B cell (primary cell): ENCODE data around the gene UCKL1. TPM values are rescaled to one million over a fixed set of nuclear protein-coding genes. Genes with fewer than 3 reads are reported as not detected.

Experiments
- ATAC-seq: fragments of 200-7000 bp; cut with Tn5 transposase; one replicate; pipeline ENCODE4 v1.10.0; 2021; ENCODE audit warnings: low read depth, mild to moderate bottlenecking, moderate number of reproducible peaks, moderate library complexity
- CTCF ChIA-PET: fragments of 350-600 bp; sonication (Branson Sonifier 250); formaldehyde crosslinking; loops from one replicate; lab custom pipeline; 2021; ENCODE audit warnings: antibody characterized with exemption, inconsistent platforms; lab: Charles Lee
- POLR2A ChIA-PET: fragments of 350-600 bp; sonication (Branson Sonifier 250); formaldehyde crosslinking; loops from one replicate; lab custom pipeline; 2021; ENCODE audit warnings: antibody characterized with exemption; lab: Charles Lee
- DNase-seq: peaks from one replicate; pipeline ENCODE4 v3.0.0; 2013
- H2AFZ ChIP-seq: 2 replicates; pipeline ENCODE4 v1.6.1; 2012; ENCODE audit warnings: mild to moderate bottlenecking, low read depth, low read length; ENCODE audit not compliant: insufficient read depth, poor library complexity, severe bottlenecking
- H3K27ac ChIP-seq, 2 donors: 1 replicate in 1 of 2; 2 replicates in 1 of 2; pipeline ENCODE4 v1.5.1; 2012 to 2013; ENCODE audit warnings: low read length in 2 of 2, mild to moderate bottlenecking in 2 of 2, moderate library complexity in 1 of 2
- H3K27me3 ChIP-seq, 4 experiments: fragments of 200-600 bp in 1 of 4; sonication (generic) in 1 of 4; replicated peaks in 1 of 4; 1 replicate in 2 of 4; 2 replicates in 2 of 4; pipeline versions ENCODE4 v1.6.1 to v1.7.0; 2013 to 2016; ENCODE audit warnings: low read length in 3 of 4, mild to moderate bottlenecking in 2 of 4, mixed read lengths in 1 of 4, moderate library complexity in 1 of 4; ENCODE audit not compliant: insufficient read depth in 4 of 4, control insufficient read depth in 3 of 4; ENCODE audit errors: control extremely low read depth in 1 of 4
- H3K36me3 ChIP-seq, 2 experiments: replicated peaks in 1 of 2; 1 replicate in 1 of 2; 2 replicates in 1 of 2; pipeline versions ENCODE4 v1.6.1 to v1.7.1; 2013; ENCODE audit warnings: low read length in 1 of 2; ENCODE audit not compliant: insufficient read depth in 2 of 2, control insufficient read depth in 1 of 2; ENCODE audit errors: control extremely low read depth in 1 of 2, extremely low read depth in 1 of 2
- H3K4me1 ChIP-seq, 2 donors: fragments of 200-600 bp in 1 of 2; sonication (generic) in 1 of 2; 1 replicate in 1 of 2; 2 replicates in 1 of 2; pipeline versions ENCODE4 v1.5.1 to v1.6.1; 2013 to 2017; ENCODE audit warnings: low read length in 2 of 2; ENCODE audit not compliant: control insufficient read depth in 2 of 2, insufficient read depth in 2 of 2
- H3K4me2 ChIP-seq: replicated peaks from 2 replicates; pipeline ENCODE3; 2012; ENCODE audit warnings: mild to moderate bottlenecking, low read depth, low read length; ENCODE audit not compliant: poor library complexity, severe bottlenecking
- H3K4me3 ChIP-seq, 5 experiments: fragments of 200-600 bp in 1 of 5; sonication (generic) in 1 of 5; 1 replicate in 3 of 5; 2 replicates in 2 of 5; pipeline versions ENCODE4 v1.5.1 to v1.7.0; 2011 to 2016; ENCODE audit warnings: low read length in 4 of 5, mild to moderate bottlenecking in 4 of 5, low read depth in 2 of 5, control low read depth in 1 of 5, moderate library complexity in 1 of 5; ENCODE audit not compliant: insufficient read depth in 1 of 5; ENCODE audit errors: control extremely low read depth in 1 of 5, extremely low read depth in 1 of 5
- H3K79me2 ChIP-seq: fragments of 200-600 bp; sonication (generic); one replicate; pipeline ENCODE4 v1.6.0; 2016; ENCODE audit warnings: low read length; ENCODE audit not compliant: control insufficient read depth, insufficient read depth
- H3K9ac ChIP-seq: fragments of 200-600 bp; sonication (generic); 2 replicates; pipeline ENCODE4 v1.6.1; 2017; ENCODE audit warnings: mild to moderate bottlenecking, low read length, moderate library complexity
- H3K9me3 ChIP-seq, 3 donors: one replicate each; pipeline versions ENCODE4 v1.6.1 to v1.7.1; 2013; ENCODE audit warnings: low read length in 2 of 3; ENCODE audit not compliant: control insufficient read depth in 2 of 3, insufficient read depth in 1 of 3; ENCODE audit errors: control extremely low read depth in 1 of 3
- H4K20me1 ChIP-seq: 2 replicates; pipeline ENCODE4 v1.6.0; 2012; ENCODE audit warnings: mild to moderate bottlenecking, low read length; ENCODE audit not compliant: insufficient read depth, control insufficient read depth, poor library complexity, severe bottlenecking
- H3K27ac Mint-ChIP-seq: one replicate; pipeline ENCODE4 v1.8.0; 2021; ENCODE audit warnings: mixed read lengths
- H3K27me3 Mint-ChIP-seq: one replicate; pipeline ENCODE4 v1.8.0; 2021; ENCODE audit warnings: mixed read lengths
- H3K4me1 Mint-ChIP-seq: one replicate; pipeline ENCODE4 v1.8.0; 2021; ENCODE audit warnings: mixed read lengths
- H3K4me3 Mint-ChIP-seq: one replicate; pipeline ENCODE4 v1.8.0; 2021; ENCODE audit warnings: mixed read lengths
- H3K9me3 Mint-ChIP-seq: one replicate; pipeline ENCODE4 v1.8.0; 2022; ENCODE audit warnings: mixed read lengths; ENCODE audit not compliant: insufficient read depth
- CTCF ChIP-seq: fragments of 200-600 bp; IDR thresholded peaks from one replicate; pipeline ENCODE4 v1.8.0; 2022; ENCODE audit warnings: antibody characterized with exemption, mild to moderate bottlenecking
- EZH2 ChIP-seq: IDR thresholded peaks from 2 replicates; pipeline ENCODE4 v1.6.1; 2012; ENCODE audit warnings: borderline replicate concordance, low read depth, mild to moderate bottlenecking, moderate library complexity, low read length; ENCODE audit not compliant: insufficient read depth, poor library complexity, severe bottlenecking
- WGBS: methylation state at CpG from one replicate; pipeline ENCODE4 v1.1.5; 2013; ENCODE audit warnings: missing lambda C conversion rate; ENCODE audit not compliant: insufficient coverage; 5-methylcytosine and 5-hydroxymethylcytosine counted together
- intact Hi-C: fragments of 100-400 bp; cut with micrococcal nuclease; formaldehyde crosslinking; loops from one replicate; pipeline ENCODE4 v1.10.0; 2022
- polyA minus RNA-seq: library from RNA; depleted of rRNA, polyadenylated mRNA; stranded (reverse); fragments of >200 nt; gene quantifications from 2 replicates; pipeline ENCODE4 v1.2.3, GENCODE V29; 2012
- polyA plus RNA-seq: library from polyadenylated mRNA; depleted of rRNA; stranded (reverse); fragments of >200 nt; gene quantifications from 2 replicates; pipeline ENCODE4 v1.2.3, GENCODE V29; 2012
- total RNA-seq, 2 donors: library from RNA; stranded (reverse); fragments of 120-200 nt in 1 of 2; gene quantifications; 1 replicate in 1 of 2; 2 replicates in 1 of 2; pipeline versions ENCODE4 v1.2.3 to v1.2.4, GENCODE V29; 2013 to 2022

Gene UCKL1
- total RNA-seq: 104 and 106 TPM in 2 replicates
- 29.0 TPM for total RNA-seq (2013)
- 184 and 199 TPM in 2 replicates for polyA plus RNA-seq
- polyA minus RNA-seq: 58.6 and 99.9 TPM in 2 replicates

GRCh38 chr20:63955827-63956663 is at the start of gene UCKL1:
UCKL1 (minus strand) TSS chr20:63956416; CDS start chr20:63956372, 44 bp downstream.
- under 1% methylated on average over 99 of the region's 105 CpGs for WGBS
- Histone ChIP-seq H2AFZ (peak within 1 kb of the TSS; percentile 98), H3K79me2 (peaks cover 51% of the 10 kb centered on the region), H3K9me3 (no peaks in the 10 kb centered on the region), H3K4me1 (peaks cover 39 to 49% of the 10 kb centered on the region in 2 donors), H3K9ac (peak within 1 kb of the TSS; percentile 93), H3K27me3 (no peaks in the 10 kb centered on the region), H3K4me3 (peak within 1 kb of the TSS; percentile 36 to 91 (median 84)), H3K36me3 (no peaks in the 10 kb centered on the region), H3K27ac (peak within 1 kb of the TSS; percentile 57 to 85), H4K20me1 (peaks cover 48% of the 10 kb centered on the region), H3K4me2 (peak within 1 kb of the TSS; percentile 92)
- ChIA-PET CTCF (interaction anchor here (0.6 to 3.8 kb wide), 12 partner anchors 18 to 418 kb away, joined by 3 to 15 read pairs (median 4); partner anchors contain the start of genes PTK6, SAMD10 and TPD52L2), POLR2A (interaction anchor here (0.6 to 2.0 kb wide), 9 partner anchors 15 to 418 kb away, joined by 3 to 9 read pairs (median 5); partner anchors contain the start of genes ARFRP1, DNAJC5, PRPF6 and PTK6)
- Mint-ChIP-seq H3K9me3 (no peaks in the 10 kb centered on the region), H3K4me3 (peak within 1 kb of the TSS; percentile 90), H3K4me1 (peaks cover 37% of the 10 kb centered on the region), H3K27me3 (no peaks in the 10 kb centered on the region), H3K27ac (peak within 1 kb of the TSS; percentile 90)
- ATAC-seq (peak; percentile 76), DNase-seq (peak; percentile 91)
- no peak for TF ChIP-seq CTCF
- no peak for TF ChIP-seq EZH2
- intact Hi-C loops: loop anchor here (1.0 to 5.0 kb wide), 8 partner anchors 25 to 435 kb away; partner anchors contain the start of genes ARFRP1, DNAJC5, PPDPF and PRPF6

- TF ChIP-seq CTCF: no peak
- no peak for TF ChIP-seq EZH2
- intact Hi-C loops: no loop called here
- H3K27me3 ChIP-seq: no peaks in the 10 kb centered on the region
- H2AFZ ChIP-seq: no peak overlapping the region
- peaks cover 0 to 5% (median 0%) of the 10 kb centered on the region in 3 donors for H3K9me3 ChIP-seq
- Mint-ChIP-seq H3K9me3 (no peaks in the 10 kb centered on the region), H3K27me3 (no peaks in the 10 kb centered on the region), H3K27ac (no peak overlapping the region), H3K4me1 (peaks cover 6% of the 10 kb centered on the region), H3K4me3 (no peak overlapping the region)
- ATAC-seq (no peak), DNase-seq (no peak)
- no peak overlapping the region for H3K9ac ChIP-seq
- H3K79me2 ChIP-seq: peaks cover 67% of the 10 kb centered on the region
- POLR2A ChIA-PET: no interaction called here
- H4K20me1 ChIP-seq: peaks cover 72% of the 10 kb centered on the region
- H3K4me2 ChIP-seq: no peak overlapping the region
- 90% methylated on average over 6 of the region's 6 CpGs for WGBS
- peaks cover 0 to 6% of the 10 kb centered on the region in 2 donors for H3K4me1 ChIP-seq
- H3K4me3 ChIP-seq: no peak overlapping the region
- H3K27ac ChIP-seq: no peak overlapping the region
- H3K36me3 ChIP-seq: peaks cover 3 to 72% of the 10 kb centered on the region in 2 experiments
- CTCF ChIA-PET: no interaction called here
Measured at GRCh38 chr20:64005394-64005793, 49.2 kb upstream of the UCKL1 start.
